ENCODE measurements around the gene DMTF1.
"Not testable (repeated sequence)": the region's sequence is repeated elsewhere in the genome, so short reads cannot be mapped to it uniquely, and the experiment has no call there.

Gene DMTF1

GRCh38 chr7:87202705-87203104 is 50.5 kb downstream of the DMTF1 start:
- Histone ChIP-seq H3K9ac (ENCODE audit: low read depth, low read length) (no peak overlapping the region), H3K9me3 (ENCODE audit: insufficient read depth, low read depth, low read length) (peaks cover 44% of the 10 kb centered on the region), H3K27me3 (ENCODE audit: insufficient read depth, low read length) (no peaks in the 10 kb centered on the region), H3K36me3 (ENCODE audit: insufficient read depth, low read depth, low read length) (peaks cover 52% of the 10 kb centered on the region), H3K4me3 (ENCODE audit: low read length) (no peak overlapping the region), H3K27ac (ENCODE audit: low read length) (no peak overlapping the region), H3K4me1 (ENCODE audit: insufficient read depth, low read length) (no peaks in the 10 kb centered on the region; the same call in 1 of the 2 replicates)

DNA sequence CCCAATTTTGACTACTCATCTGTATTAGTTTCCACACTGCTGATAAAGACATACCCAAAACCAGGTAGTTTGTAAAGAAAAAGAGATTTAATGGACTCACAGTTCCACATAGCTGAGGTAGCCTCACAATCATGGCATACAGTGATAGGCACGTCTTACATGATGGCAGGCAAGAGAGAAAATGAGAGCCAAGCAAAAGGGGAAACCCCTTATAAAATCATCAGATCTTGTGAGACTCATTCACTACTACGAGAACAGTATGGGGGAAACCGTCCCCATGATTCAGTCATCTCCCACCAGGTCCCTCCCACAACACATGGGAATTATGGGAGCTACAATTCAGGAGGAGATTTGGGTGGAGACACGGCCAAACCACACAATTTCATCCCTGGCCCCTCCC is 51.7 kb downstream of the DMTF1 start:
- not testable (repeated sequence) for H3K4me1 ChIP-seq (ENCODE audit: insufficient read depth, low read length); H3K4me3 ChIP-seq (ENCODE audit: low read length)
- peaks cover 42% of the 10 kb centered on the region for H3K36me3 ChIP-seq (ENCODE audit: insufficient read depth, low read depth, low read length)

GRCh38 chr7:87204933-87205332 is 52.7 kb downstream of the DMTF1 start:
- Histone ChIP-seq H3K27ac (ENCODE audit: low read length) (no peak overlapping the region), H3K9ac (ENCODE audit: low read depth, low read length) (no peak overlapping the region), H3K4me3 (ENCODE audit: low read length) (no peak overlapping the region), H3K9me3 (ENCODE audit: insufficient read depth, low read depth, low read length) (peaks cover 44% of the 10 kb centered on the region), H3K27me3 (ENCODE audit: insufficient read depth, low read length) (no peaks in the 10 kb centered on the region), H3K4me1 (ENCODE audit: insufficient read depth, low read length) (no peaks in the 10 kb centered on the region; the same call in 1 of the 2 replicates), H3K36me3 (ENCODE audit: insufficient read depth, low read depth, low read length) (peaks cover 33% of the 10 kb centered on the region)

More for the DNA sequence above, 51.7 kb downstream of the DMTF1 start:
- H3K27me3 ChIP-seq (ENCODE audit: insufficient read depth, low read length); H3K9ac ChIP-seq (ENCODE audit: low read depth, low read length); H3K27ac ChIP-seq (ENCODE audit: low read length): not testable (repeated sequence)
- H3K9me3 ChIP-seq (ENCODE audit: insufficient read depth, low read depth, low read length) = peaks cover 44% of the 10 kb centered on the region

DNA sequence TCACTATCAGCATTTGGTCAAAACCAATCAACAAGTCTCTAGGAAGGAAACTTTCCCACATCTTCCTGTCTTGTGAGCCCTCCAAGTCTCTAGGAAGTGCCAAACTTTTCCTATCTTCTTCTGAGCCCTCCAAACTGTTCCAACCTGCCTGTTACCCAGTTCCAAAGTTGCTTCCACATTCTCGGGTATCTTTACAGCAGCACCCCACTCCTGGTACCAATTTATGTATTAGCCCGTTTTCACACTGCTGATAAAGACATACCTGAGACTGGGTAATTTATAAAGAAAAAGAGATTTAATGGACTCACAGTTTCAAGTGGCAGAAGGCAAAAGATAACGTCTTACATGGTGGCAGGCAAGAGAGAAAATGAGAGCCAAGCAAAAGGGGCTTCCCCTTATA is 53.4 kb downstream of the DMTF1 start:
- not testable (repeated sequence) for H3K27me3 ChIP-seq (ENCODE audit: insufficient read depth, low read length); H3K4me1 ChIP-seq (ENCODE audit: insufficient read depth, low read length); H3K27ac ChIP-seq (ENCODE audit: low read length); H3K9ac ChIP-seq (ENCODE audit: low read depth, low read length); H3K4me3 ChIP-seq (ENCODE audit: low read length)
- peaks cover 44% of the 10 kb centered on the region for H3K9me3 ChIP-seq (ENCODE audit: insufficient read depth, low read depth, low read length)
- H3K36me3 ChIP-seq (ENCODE audit: insufficient read depth, low read depth, low read length) = peaks cover 28% of the 10 kb centered on the region

GRCh38 chr7:87206361-87206760 is 54.1 kb downstream of the DMTF1 start:
- Histone ChIP-seq H3K27ac (ENCODE audit: low read length) (no peak overlapping the region), H3K36me3 (ENCODE audit: insufficient read depth, low read depth, low read length) (peaks cover 28% of the 10 kb centered on the region), H3K9me3 (ENCODE audit: insufficient read depth, low read depth, low read length) (peaks cover 44% of the 10 kb centered on the region), H3K4me1 (ENCODE audit: insufficient read depth, low read length) (no peaks in the 10 kb centered on the region; the same call in 1 of the 2 replicates), H3K9ac (ENCODE audit: low read depth, low read length) (no peak overlapping the region), H3K27me3 (ENCODE audit: insufficient read depth, low read length) (no peaks in the 10 kb centered on the region), H3K4me3 (ENCODE audit: low read length) (no peak overlapping the region; the same call in 1 of the 2 replicates)

GRCh38 chr7:87209295-87209924 is 57.2 kb downstream of the DMTF1 start:
- Histone ChIP-seq H3K4me1 (ENCODE audit: insufficient read depth, low read length) (no peaks in the 10 kb centered on the region; the same call in 1 of the 2 replicates), H3K36me3 (ENCODE audit: insufficient read depth, low read depth, low read length) (peaks cover 23% of the 10 kb centered on the region), H3K9me3 (ENCODE audit: insufficient read depth, low read depth, low read length) (peaks cover 27% of the 10 kb centered on the region), H3K27me3 (ENCODE audit: insufficient read depth, low read length) (no peaks in the 10 kb centered on the region), H3K27ac (ENCODE audit: low read length) (no peak overlapping the region), H3K9ac (ENCODE audit: low read depth, low read length) (no peak overlapping the region), H3K4me3 (ENCODE audit: low read length) (no peak overlapping the region)

GRCh38 chr7:87210506-87210905 is 58.3 kb downstream of the DMTF1 start:
- no peaks in the 10 kb centered on the region; the same call in 1 of the 2 replicates for H3K4me1 ChIP-seq (ENCODE audit: insufficient read depth, low read length)
- H3K9me3 ChIP-seq (ENCODE audit: insufficient read depth, low read depth, low read length) = peaks cover 16% of the 10 kb centered on the region
- no peaks in the 10 kb centered on the region for H3K27me3 ChIP-seq (ENCODE audit: insufficient read depth, low read length)
- H3K9ac ChIP-seq (ENCODE audit: low read depth, low read length) = no peak overlapping the region
- H3K36me3 ChIP-seq (ENCODE audit: insufficient read depth, low read depth, low read length) = peaks cover 18% of the 10 kb centered on the region
- no peak overlapping the region for H3K4me3 ChIP-seq (ENCODE audit: low read length)
- H3K27ac ChIP-seq (ENCODE audit: low read length) = no peak overlapping the region

- Histone ChIP-seq H3K4me3 (ENCODE audit: low read length) (no peak overlapping the region), H3K27ac (ENCODE audit: low read length) (no peak overlapping the region), H3K4me1 (ENCODE audit: insufficient read depth, low read length) (no peaks in the 10 kb centered on the region; the same call in 1 of the 2 replicates), H3K27me3 (ENCODE audit: insufficient read depth, low read length) (no peaks in the 10 kb centered on the region), H3K9me3 (ENCODE audit: insufficient read depth, low read depth, low read length) (no peaks in the 10 kb centered on the region), H3K36me3 (ENCODE audit: insufficient read depth, low read depth, low read length) (peaks cover 22% of the 10 kb centered on the region), H3K9ac (ENCODE audit: low read depth, low read length) (no peak overlapping the region)
Observed at GRCh38 chr7:87212498-87212897, 60.2 kb downstream of the DMTF1 start.

GRCh38 chr7:87213252-87213651 is 61.0 kb downstream of the DMTF1 start:
- Histone ChIP-seq H3K36me3 (ENCODE audit: insufficient read depth, low read depth, low read length) (peaks cover 24% of the 10 kb centered on the region), H3K27me3 (ENCODE audit: insufficient read depth, low read length) (no peaks in the 10 kb centered on the region), H3K9me3 (ENCODE audit: insufficient read depth, low read depth, low read length) (no peaks in the 10 kb centered on the region), H3K9ac (ENCODE audit: low read depth, low read length) (no peak overlapping the region), H3K4me1 (ENCODE audit: insufficient read depth, low read length) (no peaks in the 10 kb centered on the region; the same call in 1 of the 2 replicates), H3K4me3 (ENCODE audit: low read length) (no peak overlapping the region), H3K27ac (ENCODE audit: low read length) (no peak overlapping the region)

- no peak overlapping the region for H3K27ac ChIP-seq (ENCODE audit: low read length)
- H3K36me3 ChIP-seq (ENCODE audit: insufficient read depth, low read depth, low read length) = peaks cover 23% of the 10 kb centered on the region
- H3K9ac ChIP-seq (ENCODE audit: low read depth, low read length) = no peak overlapping the region
Observed at GRCh38 chr7:87213811-87214210, 61.6 kb downstream of the DMTF1 start.

GRCh38 chr7:87215046-87215445 is 62.8 kb downstream of the DMTF1 start:
- Histone ChIP-seq H3K9me3 (ENCODE audit: insufficient read depth, low read depth, low read length) (no peaks in the 10 kb centered on the region), H3K27me3 (ENCODE audit: insufficient read depth, low read length) (no peaks in the 10 kb centered on the region), H3K4me1 (ENCODE audit: insufficient read depth, low read length) (peaks cover 5% of the 10 kb centered on the region; the same call in 1 of the 2 replicates), H3K9ac (ENCODE audit: low read depth, low read length) (no peak overlapping the region), H3K36me3 (ENCODE audit: insufficient read depth, low read depth, low read length) (peaks cover 21% of the 10 kb centered on the region), H3K4me3 (ENCODE audit: low read length) (no peak overlapping the region), H3K27ac (ENCODE audit: low read length) (no peak overlapping the region)

More at GRCh38 chr7:87213811-87214210, 61.6 kb downstream of the DMTF1 start:
- Histone ChIP-seq H3K4me3 (ENCODE audit: low read length) (no peak overlapping the region), H3K4me1 (ENCODE audit: insufficient read depth, low read length) (peaks cover 5% of the 10 kb centered on the region; the same call in 1 of the 2 replicates), H3K27me3 (ENCODE audit: insufficient read depth, low read length) (no peaks in the 10 kb centered on the region), H3K9me3 (ENCODE audit: insufficient read depth, low read depth, low read length) (no peaks in the 10 kb centered on the region)

GRCh38 chr7:87216701-87217508 is 64.7 kb downstream of the DMTF1 start:
- no peak overlapping the region for H3K27ac ChIP-seq (ENCODE audit: low read length)
- peaks cover 15% of the 10 kb centered on the region for H3K27me3 ChIP-seq (ENCODE audit: insufficient read depth, low read length)
- no peak overlapping the region for H3K4me3 ChIP-seq (ENCODE audit: low read length)
- peaks cover 16% of the 10 kb centered on the region for H3K36me3 ChIP-seq (ENCODE audit: insufficient read depth, low read depth, low read length)
- no peaks in the 10 kb centered on the region for H3K9me3 ChIP-seq (ENCODE audit: insufficient read depth, low read depth, low read length)
- no peak overlapping the region for H3K9ac ChIP-seq (ENCODE audit: low read depth, low read length)
- H3K4me1 ChIP-seq (ENCODE audit: insufficient read depth, low read length) = peaks cover 5% of the 10 kb centered on the region; the same call in 1 of the 2 replicates

All from iPS-20b (cell line).